GM12864 (cell line): ENCODE data around the gene FAM110A.
"Not testable (repeated sequence)": the region's sequence is repeated elsewhere in the genome, so short reads cannot be mapped to it uniquely, and the experiment has no call there.

Source experiments
- DNase-seq: peaks from one replicate; pipeline ENCODE4 v3.0.0-alpha.2; 2011; ENCODE audit warnings: low read depth
- H3K4me3 ChIP-seq: 2 replicates; pipeline ENCODE4 v1.5.1; 2011; ENCODE audit warnings: mild to moderate bottlenecking, low read depth, low read length, control low read depth
- TF ChIP-seq, protein P1 (sequence below): IDR thresholded peaks from 2 replicates; pipeline ENCODE4 v1.5.1; 2011; ENCODE audit warnings: low read depth, mild to moderate bottlenecking, moderate library complexity, low read length, control low read depth, inconsistent platforms; ENCODE audit errors: missing control alignments

The FAM110A gene

DNA sequence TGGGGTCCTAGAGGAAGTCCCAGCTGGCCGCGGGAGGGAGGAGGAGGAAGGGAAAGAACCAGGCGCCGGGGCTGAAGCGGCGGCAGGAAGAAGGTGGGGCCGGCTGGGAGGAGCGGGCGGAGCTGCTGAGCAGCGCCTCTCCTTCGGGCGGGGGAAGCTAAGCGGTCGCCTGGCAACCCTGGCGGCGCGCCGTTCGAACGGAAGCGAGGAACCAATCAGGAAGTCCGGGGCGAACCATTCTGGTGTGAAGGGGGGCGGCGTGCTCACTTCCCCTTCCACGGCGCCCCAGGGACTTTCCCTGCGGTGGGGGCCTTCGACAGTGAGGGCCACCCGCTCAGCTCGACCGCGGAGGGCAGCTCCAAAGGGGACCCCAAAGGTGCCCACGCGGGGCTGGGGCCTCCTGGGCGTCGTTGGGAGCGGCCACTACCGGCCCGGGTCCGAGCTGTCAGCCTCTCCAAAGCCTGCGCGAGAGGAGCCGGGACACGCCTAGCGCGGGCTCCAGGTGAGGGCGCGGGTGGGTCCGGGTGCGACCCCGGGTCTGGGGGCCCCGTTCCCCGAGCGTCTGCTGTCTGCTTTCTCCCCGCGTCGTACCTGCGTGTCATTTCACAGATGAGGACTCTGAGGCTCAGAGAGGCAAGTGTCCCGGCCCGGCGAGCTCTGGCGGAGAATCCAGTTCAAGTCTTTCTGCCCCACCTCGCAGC lies at the start of gene FAM110A:
FAM110A (plus strand) TSS at position 266 of the 701 bp plus-strand sequence. CDS start 11,090 bp downstream, outside the sequence.
- peak within 1 kb of the TSS; percentile 94 for H3K4me3 ChIP-seq
- DNase-seq: peak; percentile 86
- TF ChIP-seq, protein P1, sequence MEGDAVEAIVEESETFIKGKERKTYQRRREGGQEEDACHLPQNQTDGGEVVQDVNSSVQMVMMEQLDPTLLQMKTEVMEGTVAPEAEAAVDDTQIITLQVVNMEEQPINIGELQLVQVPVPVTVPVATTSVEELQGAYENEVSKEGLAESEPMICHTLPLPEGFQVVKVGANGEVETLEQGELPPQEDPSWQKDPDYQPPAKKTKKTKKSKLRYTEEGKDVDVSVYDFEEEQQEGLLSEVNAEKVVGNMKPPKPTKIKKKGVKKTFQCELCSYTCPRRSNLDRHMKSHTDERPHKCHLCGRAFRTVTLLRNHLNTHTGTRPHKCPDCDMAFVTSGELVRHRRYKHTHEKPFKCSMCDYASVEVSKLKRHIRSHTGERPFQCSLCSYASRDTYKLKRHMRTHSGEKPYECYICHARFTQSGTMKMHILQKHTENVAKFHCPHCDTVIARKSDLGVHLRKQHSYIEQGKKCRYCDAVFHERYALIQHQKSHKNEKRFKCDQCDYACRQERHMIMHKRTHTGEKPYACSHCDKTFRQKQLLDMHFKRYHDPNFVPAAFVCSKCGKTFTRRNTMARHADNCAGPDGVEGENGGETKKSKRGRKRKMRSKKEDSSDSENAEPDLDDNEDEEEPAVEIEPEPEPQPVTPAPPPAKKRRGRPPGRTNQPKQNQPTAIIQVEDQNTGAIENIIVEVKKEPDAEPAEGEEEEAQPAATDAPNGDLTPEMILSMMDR: no peak

DNA sequence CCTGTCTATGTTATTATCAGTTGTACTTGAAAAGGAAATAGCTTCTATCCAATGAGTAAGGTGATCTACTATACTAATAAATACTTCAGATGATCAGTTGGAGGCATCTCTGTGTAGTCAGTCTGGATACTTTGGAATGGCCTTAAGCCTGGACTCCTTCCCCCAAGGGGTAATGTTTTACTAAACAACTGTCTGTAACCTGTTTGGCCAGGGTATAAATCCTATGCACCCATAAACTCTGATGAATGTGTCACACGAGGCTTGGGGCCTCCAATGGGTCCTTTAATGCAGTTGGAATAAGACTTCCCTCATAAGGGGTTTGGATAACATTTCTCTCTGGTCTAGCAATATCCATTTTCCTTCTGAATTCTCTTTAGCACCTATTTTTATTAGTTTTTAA lies 45.7 kb upstream of the FAM110A start:
- DNase-seq: no peak
- no peak overlapping the region for H3K4me3 ChIP-seq
- TF ChIP-seq, protein P1: no peak

DNA sequence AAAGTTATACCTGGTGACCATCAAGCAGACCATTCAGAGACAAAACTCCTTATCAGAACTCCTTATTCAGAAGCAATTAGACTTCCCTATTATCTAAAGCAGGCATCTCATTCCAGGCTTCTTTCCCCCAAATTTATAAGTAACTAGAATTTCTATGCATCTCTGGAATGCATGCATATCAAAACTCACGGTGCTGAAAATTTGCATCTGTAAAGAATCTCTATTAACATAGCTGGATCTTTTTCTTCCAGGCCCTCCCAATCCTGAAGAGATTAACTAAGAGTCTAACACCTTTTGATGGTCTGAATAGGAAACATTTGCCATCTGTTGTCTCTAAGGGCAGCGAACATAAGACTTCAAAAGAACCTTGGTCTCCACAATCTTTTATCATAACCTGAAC lies 42.5 kb upstream of the FAM110A start:
- no peak overlapping the region for H3K4me3 ChIP-seq
- DNase-seq: no peak
- TF ChIP-seq, protein P1: no peak

DNA sequence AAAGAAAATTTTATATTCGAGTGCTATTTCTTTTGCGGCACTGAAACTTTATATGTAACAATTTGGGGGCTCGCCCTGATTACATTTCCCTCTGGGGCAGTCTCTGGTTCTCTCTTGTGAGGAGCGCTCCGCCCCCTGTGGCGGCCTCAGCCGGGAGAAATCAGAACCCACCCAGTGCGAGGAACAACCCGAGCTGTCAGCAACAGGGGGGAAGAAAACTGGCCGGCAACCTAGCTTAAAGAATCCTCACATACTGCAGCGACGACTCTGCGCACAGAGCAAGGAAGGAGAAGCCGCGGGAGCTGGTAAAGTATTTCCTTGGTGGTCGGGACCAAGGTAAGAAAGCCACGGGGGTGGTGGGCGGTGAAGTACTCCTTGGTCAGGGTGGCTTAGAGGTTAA lies 41.3 kb upstream of the FAM110A start:
- TF ChIP-seq, protein P1: no peak
- no peak overlapping the region for H3K4me3 ChIP-seq
- DNase-seq: no peak

DNA sequence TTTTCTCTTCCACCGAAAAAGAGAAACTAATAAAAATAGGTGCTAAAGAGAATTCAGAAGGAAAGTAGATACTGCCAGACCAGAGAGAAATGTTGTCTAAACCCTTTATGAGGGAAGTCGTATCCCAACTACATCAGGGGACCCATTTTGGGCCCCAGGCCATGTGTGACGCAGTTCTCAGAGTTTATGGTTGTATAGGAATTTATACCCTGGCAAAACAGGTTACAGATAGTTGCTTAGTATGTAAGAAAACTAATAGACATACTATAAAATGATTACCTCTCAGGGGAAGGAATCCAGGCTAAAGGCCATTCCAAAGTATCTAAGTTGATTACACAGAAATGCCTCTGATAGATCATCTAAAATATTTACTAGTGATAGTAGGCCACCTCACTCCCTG lies 36.6 kb upstream of the FAM110A start:
- no peak for DNase-seq
- H3K4me3 ChIP-seq: no peak overlapping the region
- TF ChIP-seq, protein P1: no peak

DNA sequence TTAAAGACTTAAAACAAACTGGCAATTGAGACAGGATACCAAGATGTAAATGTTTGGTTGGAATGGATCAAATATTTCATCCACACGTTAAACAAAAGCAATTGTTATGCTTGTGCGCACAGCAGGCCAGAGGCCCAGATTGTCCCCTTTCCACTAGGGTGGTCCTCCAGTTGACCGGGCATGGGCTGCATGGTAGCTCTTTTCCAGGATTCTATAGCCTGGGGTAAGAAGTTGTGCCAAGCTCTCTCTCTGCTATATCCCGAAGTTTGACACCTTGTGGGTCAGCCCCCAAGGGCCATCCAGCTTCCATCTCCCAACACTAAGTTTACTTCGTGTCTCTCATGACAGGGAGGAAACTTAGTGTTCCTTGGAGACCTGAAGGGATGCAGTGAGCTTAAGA lies 34.8 kb upstream of the FAM110A start:
- H3K4me3 ChIP-seq, DNase-seq: not testable (repeated sequence)

DNA sequence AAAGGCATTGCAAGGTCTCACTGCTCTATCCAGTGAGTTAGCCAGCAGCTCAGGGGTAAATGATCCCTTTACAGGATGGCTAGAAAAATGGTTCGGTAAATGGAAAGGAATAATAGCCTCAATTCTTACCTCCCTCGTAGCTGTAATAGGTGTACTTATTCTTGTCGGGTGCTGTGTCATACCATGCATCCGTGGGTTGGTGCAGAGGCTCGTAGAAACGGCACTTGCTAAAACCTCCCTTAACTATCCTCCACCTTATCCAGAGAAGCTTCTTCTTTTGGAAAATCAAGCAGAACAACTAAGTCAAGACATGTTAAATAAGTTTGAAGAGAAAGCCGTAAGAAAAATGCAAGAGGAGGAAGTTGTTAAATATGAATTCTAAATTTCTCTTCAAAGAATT lies 33.5 kb upstream of the FAM110A start:
- not testable (repeated sequence) for H3K4me3 ChIP-seq, DNase-seq

DNA sequence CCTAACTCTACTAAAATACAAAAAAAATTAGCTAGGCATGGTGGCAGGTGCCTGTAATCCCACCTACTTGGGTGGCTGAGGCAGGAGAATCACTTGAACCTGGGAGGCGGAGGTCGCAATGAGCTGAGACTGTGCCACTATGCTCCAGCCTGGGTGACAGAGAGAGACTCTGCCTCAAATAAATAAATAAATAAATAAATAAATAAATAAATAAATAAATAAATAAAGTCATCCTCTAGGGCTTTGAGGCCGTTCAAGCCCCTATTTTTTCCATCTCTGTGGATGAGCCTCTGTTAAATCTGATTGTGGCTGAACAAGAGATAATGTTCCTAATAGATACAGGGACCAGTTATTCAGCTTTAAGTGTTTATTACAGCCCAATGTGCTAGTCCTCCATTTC lies 31.8 kb upstream of the FAM110A start:
- H3K4me3 ChIP-seq: no peak overlapping the region
- TF ChIP-seq, protein P1: no peak
- DNase-seq: no peak
